ENCODE data around the gene PSMC3. TPM values are rescaled to one million over a fixed set of nuclear protein-coding genes. Genes with fewer than 3 reads are reported as not detected.

The PSMC3 gene
- total RNA-seq, 1 donor from 2014 or later = 34.8 TPM

DNA sequence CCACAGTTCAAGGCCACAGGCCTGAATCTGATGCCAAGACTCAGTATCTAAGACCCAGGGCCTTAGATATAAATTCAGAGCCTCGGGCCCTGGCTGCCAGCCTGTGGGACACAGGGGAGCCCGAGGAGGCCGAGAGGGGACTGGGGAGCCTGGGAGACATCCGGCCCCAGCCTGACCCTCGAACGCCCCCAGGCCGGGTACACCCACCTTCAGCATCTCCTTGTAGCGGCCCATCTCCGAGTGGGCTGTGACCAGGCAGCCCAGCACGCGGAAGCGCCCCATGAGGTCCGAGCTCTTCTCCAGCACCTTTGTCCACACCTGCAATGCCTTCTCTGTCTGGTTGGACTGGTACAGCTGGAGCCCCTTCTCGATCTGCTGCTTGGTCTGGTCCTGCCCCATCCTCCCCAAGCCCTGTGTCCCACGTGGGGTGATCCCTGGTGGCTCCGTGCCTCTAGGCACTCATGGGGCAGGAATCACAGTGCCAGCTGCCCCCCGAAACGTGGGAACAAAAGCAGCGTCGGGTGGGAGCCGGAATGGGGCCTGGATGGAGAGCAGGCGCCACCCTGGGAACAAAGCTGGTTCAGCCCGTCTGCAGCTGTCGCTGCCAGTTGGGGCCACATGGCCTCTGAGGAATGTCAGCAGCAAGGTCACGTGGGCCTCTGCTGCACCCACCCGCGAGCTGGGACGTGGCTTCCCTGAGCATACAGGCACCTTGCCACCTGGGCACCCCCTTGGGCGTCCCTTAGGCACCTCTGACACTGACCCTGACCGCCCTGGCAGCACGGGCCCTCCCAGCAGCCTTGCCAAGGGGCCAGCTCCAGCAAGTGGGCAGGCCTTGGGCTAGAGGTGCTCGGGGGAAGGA, 22.6 kb upstream of the PSMC3 start, which contains the start of gene RAPSN:
Gene RAPSN (minus strand): TSS at position 571 of the 862 bp plus-strand sequence. CDS start 172 bp downstream, at position 399.
- Histone ChIP-seq H3K9me3 (no peaks in the 10 kb centered on the region), H3K36me3 (no peaks in the 10 kb centered on the region), H3K27me3 (no peaks in the 10 kb centered on the region), H3K4me1 (no peaks in the 10 kb centered on the region), H3K27ac (no peak within 1 kb of the TSS), H3K4me3 (no peak within 1 kb of the TSS)
- DNase-seq (ENCODE audit: low spot score in 2 of 2) = no peak
- TF ChIP-seq, protein P1, sequence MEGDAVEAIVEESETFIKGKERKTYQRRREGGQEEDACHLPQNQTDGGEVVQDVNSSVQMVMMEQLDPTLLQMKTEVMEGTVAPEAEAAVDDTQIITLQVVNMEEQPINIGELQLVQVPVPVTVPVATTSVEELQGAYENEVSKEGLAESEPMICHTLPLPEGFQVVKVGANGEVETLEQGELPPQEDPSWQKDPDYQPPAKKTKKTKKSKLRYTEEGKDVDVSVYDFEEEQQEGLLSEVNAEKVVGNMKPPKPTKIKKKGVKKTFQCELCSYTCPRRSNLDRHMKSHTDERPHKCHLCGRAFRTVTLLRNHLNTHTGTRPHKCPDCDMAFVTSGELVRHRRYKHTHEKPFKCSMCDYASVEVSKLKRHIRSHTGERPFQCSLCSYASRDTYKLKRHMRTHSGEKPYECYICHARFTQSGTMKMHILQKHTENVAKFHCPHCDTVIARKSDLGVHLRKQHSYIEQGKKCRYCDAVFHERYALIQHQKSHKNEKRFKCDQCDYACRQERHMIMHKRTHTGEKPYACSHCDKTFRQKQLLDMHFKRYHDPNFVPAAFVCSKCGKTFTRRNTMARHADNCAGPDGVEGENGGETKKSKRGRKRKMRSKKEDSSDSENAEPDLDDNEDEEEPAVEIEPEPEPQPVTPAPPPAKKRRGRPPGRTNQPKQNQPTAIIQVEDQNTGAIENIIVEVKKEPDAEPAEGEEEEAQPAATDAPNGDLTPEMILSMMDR (IDR thresholded peaks at IDR 0.05) = no peak
- intact Hi-C loops (cut with DNase I) = no loop called here

DNA sequence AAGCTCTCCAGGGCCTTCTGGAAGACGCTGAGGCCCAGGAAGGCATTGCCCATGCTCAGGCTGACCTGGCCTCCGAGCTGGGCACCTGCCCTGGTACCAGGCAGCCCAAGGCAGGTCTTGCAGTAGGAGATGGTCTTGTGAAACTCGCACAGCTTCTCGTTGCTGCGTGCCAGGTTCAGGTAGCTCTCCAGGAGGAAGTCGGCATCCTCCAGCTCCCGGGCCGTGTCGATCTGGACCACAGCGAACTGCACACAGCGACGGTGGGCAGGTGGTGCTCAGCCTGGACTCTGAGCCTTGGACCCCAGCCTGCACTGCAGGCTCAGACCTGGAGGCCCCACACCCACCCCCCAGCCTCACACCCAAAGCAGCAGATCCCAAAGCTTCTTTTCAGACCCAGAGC, 21.7 kb upstream of the PSMC3 start:
- intact Hi-C loops (cut with DNase I) = no loop called here
- TF ChIP-seq, protein P1 (IDR thresholded peaks at IDR 0.05) = no peak

GRCh38 chr11:47446833-47447232, 20.6 kb upstream of the PSMC3 start:
- no peaks in the 10 kb centered on the region for H3K27me3 ChIP-seq
- intact Hi-C loops (cut with DNase I) = no loop called here

More for the DNA sequence above, 21.7 kb upstream of the PSMC3 start:
- DNase-seq (ENCODE audit: low spot score in 2 of 2) = no peak
- Histone ChIP-seq H3K36me3 (no peaks in the 10 kb centered on the region), H3K4me1 (no peaks in the 10 kb centered on the region), H3K27ac (no peak overlapping the region), H3K27me3 (no peaks in the 10 kb centered on the region), H3K4me3 (no peak overlapping the region), H3K9me3 (no peaks in the 10 kb centered on the region)

DNA sequence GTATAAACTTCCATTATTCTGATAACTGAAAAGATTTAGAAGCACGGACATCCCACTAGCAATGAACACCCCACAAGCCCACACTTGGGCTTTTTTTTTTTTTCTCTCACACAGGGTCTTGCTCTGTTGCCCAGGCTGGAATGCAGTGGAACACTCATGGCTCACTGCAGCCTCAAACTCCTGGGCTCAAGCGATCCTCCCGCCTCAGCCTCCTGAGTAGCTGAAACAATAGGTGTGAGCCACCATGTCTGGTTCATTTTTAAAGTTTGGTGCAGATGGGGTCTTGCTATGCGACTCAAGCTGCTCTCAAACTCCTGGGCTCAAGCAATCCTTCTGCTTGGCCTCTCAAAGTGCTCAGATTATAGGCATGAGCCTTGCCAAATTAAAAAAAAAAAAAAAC, 19.6 kb upstream of the PSMC3 start:
- DNase-seq (ENCODE audit: low spot score in 2 of 2) = no peak
- TF ChIP-seq, protein P1 (IDR thresholded peaks at IDR 0.05) = no peak
- intact Hi-C loops (cut with DNase I) = no loop called here
- H3K36me3 ChIP-seq = no peaks in the 10 kb centered on the region
- H3K27me3 ChIP-seq = no peaks in the 10 kb centered on the region
- no peak overlapping the region for H3K4me3 ChIP-seq
- no peaks in the 10 kb centered on the region for H3K4me1 ChIP-seq
- H3K27ac ChIP-seq = no peak overlapping the region
- H3K9me3 ChIP-seq = no peaks in the 10 kb centered on the region

More at GRCh38 chr11:47446833-47447232, 20.6 kb upstream of the PSMC3 start:
- Histone ChIP-seq H3K9me3 (no peaks in the 10 kb centered on the region), H3K4me3 (no peak overlapping the region), H3K4me1 (no peaks in the 10 kb centered on the region), H3K27ac (no peak overlapping the region), H3K36me3 (no peaks in the 10 kb centered on the region)
- DNase-seq (ENCODE audit: low spot score in 2 of 2) = no peak
- TF ChIP-seq, protein P1 (IDR thresholded peaks at IDR 0.05) = no peak

GRCh38 chr11:47443817-47444216, 17.6 kb upstream of the PSMC3 start:
- TF ChIP-seq, protein P1 (IDR thresholded peaks at IDR 0.05) = no peak
- Histone ChIP-seq H3K9me3 (no peaks in the 10 kb centered on the region), H3K36me3 (no peaks in the 10 kb centered on the region), H3K4me1 (no peaks in the 10 kb centered on the region), H3K4me3 (no peak overlapping the region), H3K27me3 (no peaks in the 10 kb centered on the region), H3K27ac (no peak overlapping the region)
- no peak for DNase-seq (ENCODE audit: low spot score in 2 of 2)
- intact Hi-C loops (cut with DNase I) = no loop called here
